ENCODE results near the gene INPP5A. TPM values are rescaled to one million over a fixed set of nuclear protein-coding genes. Genes with fewer than 3 reads are reported as not detected.
A peak's percentile ranks its signal among the peaks of the same experiment; 100 is the strongest.

Gene INPP5A
- total RNA-seq, 1 donor from 2014 or later: 35.4 TPM

GRCh38 chr10:132616170-132616995 is 78.8 kb downstream of the INPP5A start:
- Mint-ChIP-seq H3K4me3 (no peak overlapping the region), H3K27me3 (ENCODE audit: low read depth) (no peaks in the 10 kb centered on the region), H3K9me3 (peaks cover 8% of the 10 kb centered on the region), H3K36me3 (ENCODE audit: low read depth) (peaks cover 11% of the 10 kb centered on the region), H3K4me1 (peaks cover 15% of the 10 kb centered on the region), H3K27ac (ENCODE audit: unreplicated experiment) (peak overlapping the region; percentile 93)
- TF ChIP-seq, protein P1, sequence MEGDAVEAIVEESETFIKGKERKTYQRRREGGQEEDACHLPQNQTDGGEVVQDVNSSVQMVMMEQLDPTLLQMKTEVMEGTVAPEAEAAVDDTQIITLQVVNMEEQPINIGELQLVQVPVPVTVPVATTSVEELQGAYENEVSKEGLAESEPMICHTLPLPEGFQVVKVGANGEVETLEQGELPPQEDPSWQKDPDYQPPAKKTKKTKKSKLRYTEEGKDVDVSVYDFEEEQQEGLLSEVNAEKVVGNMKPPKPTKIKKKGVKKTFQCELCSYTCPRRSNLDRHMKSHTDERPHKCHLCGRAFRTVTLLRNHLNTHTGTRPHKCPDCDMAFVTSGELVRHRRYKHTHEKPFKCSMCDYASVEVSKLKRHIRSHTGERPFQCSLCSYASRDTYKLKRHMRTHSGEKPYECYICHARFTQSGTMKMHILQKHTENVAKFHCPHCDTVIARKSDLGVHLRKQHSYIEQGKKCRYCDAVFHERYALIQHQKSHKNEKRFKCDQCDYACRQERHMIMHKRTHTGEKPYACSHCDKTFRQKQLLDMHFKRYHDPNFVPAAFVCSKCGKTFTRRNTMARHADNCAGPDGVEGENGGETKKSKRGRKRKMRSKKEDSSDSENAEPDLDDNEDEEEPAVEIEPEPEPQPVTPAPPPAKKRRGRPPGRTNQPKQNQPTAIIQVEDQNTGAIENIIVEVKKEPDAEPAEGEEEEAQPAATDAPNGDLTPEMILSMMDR (conservative IDR thresholded peaks at IDR 0.05): no peak
- DNase-seq (ENCODE audit: low read depth, low spot score): no peak

DNA sequence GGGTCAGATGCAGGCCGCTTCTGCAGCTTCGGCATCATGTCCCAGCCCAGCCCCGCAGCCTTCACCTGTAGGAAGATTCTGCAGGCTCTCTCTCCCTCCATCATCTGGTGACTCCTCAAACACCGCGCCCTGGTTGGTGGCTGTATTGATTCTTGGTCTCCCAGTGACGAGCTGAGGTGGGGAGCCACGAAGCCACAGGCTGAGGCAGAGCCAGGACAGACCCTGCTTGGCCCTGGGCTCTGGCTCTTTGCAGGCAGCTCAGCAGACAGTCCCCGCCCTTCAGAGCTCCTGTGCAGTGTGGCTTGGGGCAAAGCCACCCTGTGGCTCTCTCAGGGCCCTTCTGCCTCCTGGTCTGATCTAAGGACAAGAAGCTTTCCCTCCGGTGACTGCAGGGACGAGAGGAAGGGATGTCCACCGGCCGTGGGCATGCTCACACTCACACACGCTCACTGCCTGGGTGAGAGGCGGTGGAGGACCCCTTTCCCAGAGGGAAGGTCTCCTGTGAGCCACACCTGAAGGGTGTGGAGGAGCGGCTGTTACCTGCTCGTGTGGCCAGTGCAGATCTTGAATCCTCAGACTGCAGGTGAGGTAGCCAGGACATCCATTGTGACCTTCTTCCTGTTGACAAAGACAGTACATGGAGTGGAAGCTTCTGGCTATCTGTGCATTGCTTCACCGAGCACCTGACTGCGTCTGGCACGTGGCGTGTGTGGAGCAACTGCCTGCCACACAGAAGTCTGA is 79.6 kb downstream of the INPP5A start:
- no peak overlapping the region for H3K4me3 Mint-ChIP-seq
- no peak overlapping the region for H3K27ac Mint-ChIP-seq (ENCODE audit: unreplicated experiment)
- H3K9me3 Mint-ChIP-seq: peaks cover 10% of the 10 kb centered on the region
- DNase-seq (ENCODE audit: low read depth, low spot score): no peak
- peaks cover 13% of the 10 kb centered on the region for H3K4me1 Mint-ChIP-seq
- H3K27me3 Mint-ChIP-seq (ENCODE audit: low read depth): no peaks in the 10 kb centered on the region
- H3K36me3 Mint-ChIP-seq (ENCODE audit: low read depth): peaks cover 13% of the 10 kb centered on the region
- TF ChIP-seq, protein P1 (conservative IDR thresholded peaks at IDR 0.05): no peak

GRCh38 chr10:132617737-132618052 is 80.1 kb downstream of the INPP5A start:
- no peak overlapping the region for H3K27ac Mint-ChIP-seq (ENCODE audit: unreplicated experiment)
- TF ChIP-seq, protein P1 (conservative IDR thresholded peaks at IDR 0.05): no peak
- H3K4me3 Mint-ChIP-seq: no peak overlapping the region
- DNase-seq (ENCODE audit: low read depth, low spot score): no peak
- H3K27me3 Mint-ChIP-seq (ENCODE audit: low read depth): no peaks in the 10 kb centered on the region
- H3K9me3 Mint-ChIP-seq: peaks cover 10% of the 10 kb centered on the region
- H3K36me3 Mint-ChIP-seq (ENCODE audit: low read depth): peaks cover 13% of the 10 kb centered on the region
- peaks cover 8% of the 10 kb centered on the region for H3K4me1 Mint-ChIP-seq

GRCh38 chr10:132618158-132618919 is 80.8 kb downstream of the INPP5A start:
- TF ChIP-seq, protein P1 (conservative IDR thresholded peaks at IDR 0.05): no peak
- no peak overlapping the region for H3K27ac Mint-ChIP-seq (ENCODE audit: unreplicated experiment)
- peaks cover 10% of the 10 kb centered on the region for H3K9me3 Mint-ChIP-seq
- no peaks in the 10 kb centered on the region for H3K27me3 Mint-ChIP-seq (ENCODE audit: low read depth)
- DNase-seq (ENCODE audit: low read depth, low spot score): no peak
- peaks cover 13% of the 10 kb centered on the region for H3K36me3 Mint-ChIP-seq (ENCODE audit: low read depth)
- H3K4me1 Mint-ChIP-seq: peaks cover 7% of the 10 kb centered on the region
- H3K4me3 Mint-ChIP-seq: no peak overlapping the region

DNA sequence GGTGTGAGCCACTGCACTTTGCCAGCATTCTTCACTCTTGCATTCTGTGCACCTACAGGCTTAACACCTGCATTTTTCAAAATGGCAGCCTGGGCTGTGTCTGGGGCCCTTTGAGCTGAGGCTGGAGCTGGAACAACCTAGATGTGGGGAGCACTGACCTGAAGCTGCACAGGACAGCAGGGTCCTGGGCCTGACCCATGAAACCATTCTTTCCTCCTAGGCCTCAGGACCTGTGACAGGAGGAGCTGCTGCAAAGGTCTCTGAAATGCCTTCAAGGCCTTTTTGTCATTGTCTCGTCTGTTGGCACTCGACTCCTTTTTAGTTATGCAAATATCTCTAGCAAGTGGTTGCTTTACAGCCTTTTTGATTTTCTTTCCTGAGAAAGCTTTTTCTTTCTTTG is 82.3 kb downstream of the INPP5A start:
- TF ChIP-seq, protein P1 (conservative IDR thresholded peaks at IDR 0.05): no peak
- Mint-ChIP-seq H3K4me1 (peaks cover 8% of the 10 kb centered on the region), H3K9me3 (peaks cover 10% of the 10 kb centered on the region), H3K36me3 (ENCODE audit: low read depth) (peaks cover 13% of the 10 kb centered on the region), H3K27ac (ENCODE audit: unreplicated experiment) (no peak overlapping the region), H3K4me3 (no peak overlapping the region), H3K27me3 (ENCODE audit: low read depth) (no peaks in the 10 kb centered on the region)
- DNase-seq (ENCODE audit: low read depth, low spot score): no peak
